ENCODE measurements around the gene TRPM8. TPM values are rescaled to one million over a fixed set of nuclear protein-coding genes. Genes with fewer than 3 reads are reported as not detected.

Gene TRPM8
- total RNA-seq, 1 donor from 2014 or later: not detected

- Mint-ChIP-seq H3K4me3 (no peak overlapping the region), H3K36me3 (no peaks in the 10 kb centered on the region), H3K27me3 (ENCODE audit: low read depth) (peaks cover 27% of the 10 kb centered on the region), H3K27ac (no peak overlapping the region), H3K9me3 (no peaks in the 10 kb centered on the region), H3K4me1 (peaks cover 2% of the 10 kb centered on the region)
- no peak for TF ChIP-seq CTCF (IDR thresholded peaks at IDR 0.05; ENCODE audit: unreplicated experiment)
- DNase-seq (ENCODE audit: low spot score in 2 of 2, unreplicated experiment in 2 of 2): no peak
These were observed 143.1 kb downstream of the TRPM8 start for GRCh38 chr2:234060236-234060635.

- Mint-ChIP-seq H3K4me3 (no peak overlapping the region), H3K27ac (no peak overlapping the region), H3K9me3 (no peaks in the 10 kb centered on the region), H3K36me3 (no peaks in the 10 kb centered on the region), H3K27me3 (ENCODE audit: low read depth) (peaks cover 26% of the 10 kb centered on the region), H3K4me1 (peaks cover 3% of the 10 kb centered on the region)
- DNase-seq (ENCODE audit: low spot score in 2 of 2, unreplicated experiment in 2 of 2): no peak
- TF ChIP-seq CTCF (IDR thresholded peaks at IDR 0.05; ENCODE audit: unreplicated experiment): no peak
These were observed 144.6 kb downstream of the TRPM8 start for GRCh38 chr2:234061624-234062257.

GRCh38 chr2:234066587-234066986 lies 149.4 kb downstream of the TRPM8 start:
- no peak for DNase-seq (ENCODE audit: low spot score in 2 of 2, unreplicated experiment in 2 of 2)

More at GRCh38 chr2:234066587-234066986, 149.4 kb downstream of the TRPM8 start:
- Mint-ChIP-seq H3K27ac (no peak overlapping the region), H3K27me3 (ENCODE audit: low read depth) (peaks cover 2% of the 10 kb centered on the region), H3K9me3 (peaks cover 11% of the 10 kb centered on the region), H3K36me3 (no peaks in the 10 kb centered on the region), H3K4me1 (peaks cover 5% of the 10 kb centered on the region), H3K4me3 (no peak overlapping the region)
- TF ChIP-seq CTCF (IDR thresholded peaks at IDR 0.05; ENCODE audit: unreplicated experiment): no peak

Other genes with a start within 250 kb of the TRPM8 start
- gene UGT1A9, start 245.5 kb upstream of the TRPM8 start, total RNA-seq: not detected in 3 replicates
- gene UGT1A7, start 235.5 kb upstream of the TRPM8 start, total RNA-seq: not detected in 3 replicates
- gene UGT1A6, start 224.5 kb upstream of the TRPM8 start, total RNA-seq: not detected in 3 replicates
- gene UGT1A5, start 204.5 kb upstream of the TRPM8 start, total RNA-seq: not detected in 3 replicates
- not detected in 3 replicates for gene UGT1A4, start 198.6 kb upstream of the TRPM8 start, total RNA-seq
- not detected in 3 replicates for gene UGT1A3, start 188.3 kb upstream of the TRPM8 start, total RNA-seq
- gene UGT1A1, start 157.1 kb upstream of the TRPM8 start, total RNA-seq: not detected in 3 replicates
- not detected in 3 replicates for gene MROH2A, start 139.0 kb upstream of the TRPM8 start, total RNA-seq
- 13.5 to 19.4 TPM (median 17.6 TPM) in 3 replicates for gene HJURP, start 62.8 kb upstream of the TRPM8 start, total RNA-seq
- gene SPP2, start 133.3 kb downstream of the TRPM8 start, total RNA-seq: not detected in 3 replicates